Hepatic stellate cell (primary cell): ENCODE data around the gene AKT2.

Experiments used
- DNase-seq: peaks from one replicate; pipeline ENCODE4 v3.0.0; 2011; ENCODE audit warnings: low spot score

Gene AKT2

GRCh38 chr19:40252395-40252794, 32.8 kb downstream of the AKT2 start:
- no peak for DNase-seq

DNA sequence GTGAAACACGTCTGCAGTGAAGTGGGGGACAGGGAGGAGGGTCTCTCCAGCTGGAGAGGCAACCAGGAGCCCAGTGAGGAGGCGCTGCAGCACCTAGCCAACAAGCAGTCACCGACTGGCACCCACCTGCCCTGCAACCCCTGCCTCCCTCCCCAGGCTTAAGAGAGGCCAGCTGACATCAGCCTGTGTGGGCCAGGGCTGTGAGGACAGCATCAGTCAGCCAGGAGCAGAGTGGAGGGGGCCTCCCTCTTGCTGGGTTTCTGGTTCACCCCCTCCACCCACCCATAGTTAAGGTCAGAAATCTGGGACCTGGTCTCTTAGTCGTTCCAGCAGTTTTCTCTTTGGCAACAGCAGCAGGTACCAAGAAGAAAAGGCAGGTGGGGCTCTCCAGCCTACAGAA, 33.2 kb downstream of the AKT2 start:
- no peak for DNase-seq

- DNase-seq = no peak
Measured at GRCh38 chr19:40251244-40251643, 33.9 kb downstream of the AKT2 start.

GRCh38 chr19:40249781-40250180, 35.4 kb downstream of the AKT2 start:
- no peak for DNase-seq

DNA sequence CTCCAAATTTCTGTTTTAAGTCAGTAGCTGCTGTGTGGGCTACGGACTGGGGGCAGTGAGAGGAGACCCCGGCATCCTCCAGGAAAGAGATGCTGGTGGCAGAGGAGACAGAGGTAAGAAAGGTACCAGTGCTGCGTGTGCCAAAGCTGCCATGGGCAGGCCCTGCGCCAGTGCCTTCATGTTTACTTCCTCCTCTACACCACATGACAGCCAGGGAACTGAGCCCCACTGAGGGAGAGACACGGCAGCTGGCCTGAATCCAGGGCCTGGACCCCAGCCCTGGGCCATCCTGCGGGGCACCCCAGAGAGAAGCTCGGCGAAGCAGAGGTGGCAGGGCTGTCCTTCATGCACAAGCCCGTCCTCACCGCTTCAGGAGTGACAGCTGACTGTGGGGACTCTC, 35.9 kb downstream of the AKT2 start:
- DNase-seq = no peak

GRCh38 chr19:40247735-40248262, 37.3 kb downstream of the AKT2 start:
- DNase-seq = no peak

DNA sequence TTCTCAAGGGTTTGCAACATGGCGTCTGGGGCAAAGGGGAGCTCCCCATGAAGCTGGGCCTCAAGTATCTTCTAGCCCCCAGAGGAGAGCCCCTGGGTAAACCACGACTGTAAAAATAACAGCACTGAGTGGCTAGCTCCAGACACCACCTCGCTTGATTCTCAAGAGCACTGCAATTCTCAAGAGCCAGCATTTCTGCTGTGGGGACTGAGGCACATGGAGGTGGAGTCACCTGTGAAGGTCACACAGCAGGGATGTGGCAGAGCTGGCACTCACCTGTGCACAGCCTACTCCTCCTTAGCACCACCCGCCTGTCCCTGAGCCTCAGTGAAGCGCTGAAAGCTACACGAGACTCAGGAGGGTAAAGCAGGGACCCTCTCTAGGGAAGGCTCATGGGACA, 38.0 kb downstream of the AKT2 start:
- DNase-seq = no peak

GRCh38 chr19:40246292-40247073, 38.7 kb downstream of the AKT2 start:
- DNase-seq = no peak

GRCh38 chr19:40245506-40246128, 39.5 kb downstream of the AKT2 start:
- DNase-seq = no peak

GRCh38 chr19:40244579-40245317, 40.4 kb downstream of the AKT2 start:
- DNase-seq = no peak

- no peak for DNase-seq
Measured at GRCh38 chr19:40243181-40243580, 42.0 kb downstream of the AKT2 start.

GRCh38 chr19:40242480-40242879, 42.7 kb downstream of the AKT2 start:
- DNase-seq = no peak

GRCh38 chr19:40241809-40242384, 43.2 kb downstream of the AKT2 start:
- DNase-seq = no peak

- no peak for DNase-seq
Measured at GRCh38 chr19:40241125-40241808, 43.9 kb downstream of the AKT2 start.

GRCh38 chr19:40240332-40240731, 44.8 kb downstream of the AKT2 start:
- DNase-seq = no peak

GRCh38 chr19:40239415-40240226, 45.5 kb downstream of the AKT2 start:
- no peak for DNase-seq

DNA sequence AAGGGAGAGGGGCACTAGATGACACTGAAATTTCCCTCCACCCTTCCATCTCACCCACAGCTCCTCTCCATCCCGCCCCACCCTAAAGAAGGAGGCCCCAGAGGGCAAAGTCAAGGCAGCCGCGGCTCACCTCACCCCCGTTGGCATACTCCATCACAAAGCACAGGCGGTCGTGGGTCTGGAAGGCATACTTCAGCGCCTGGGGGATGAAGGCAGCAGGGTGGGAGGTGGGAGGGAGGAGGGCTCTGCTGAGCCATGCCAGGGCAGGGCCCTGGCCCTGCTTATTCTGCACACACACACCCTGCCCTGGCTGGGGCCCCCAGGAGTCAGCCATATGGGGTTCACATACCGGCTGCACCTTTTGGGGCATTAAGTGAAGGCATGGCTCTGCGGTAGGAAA, 46.4 kb downstream of the AKT2 start:
- no peak for DNase-seq

DNA sequence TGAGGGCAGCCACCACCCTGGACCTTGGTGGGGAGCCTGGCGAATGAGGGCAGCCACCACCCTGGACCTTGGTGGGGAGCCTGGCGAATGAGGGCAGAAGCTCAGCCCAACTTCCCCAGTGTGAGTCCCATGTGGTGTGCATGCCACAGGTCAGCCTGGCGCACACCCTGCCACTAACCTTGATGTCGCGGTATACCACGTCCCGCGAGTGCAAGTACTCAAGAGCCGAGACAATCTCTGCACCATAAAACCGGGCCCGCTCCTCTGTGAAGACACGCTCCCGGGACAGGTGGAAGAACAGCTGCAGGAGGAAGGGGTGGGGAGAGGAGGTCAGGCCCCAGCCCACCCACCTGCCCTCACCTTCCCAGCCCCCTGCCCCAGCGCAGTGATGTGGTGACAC, 47.4 kb downstream of the AKT2 start:
- DNase-seq = no peak

GRCh38 chr19:40236366-40236765, 48.8 kb downstream of the AKT2 start:
- DNase-seq = no peak

GRCh38 chr19:40236026-40236355, 49.2 kb downstream of the AKT2 start:
- no peak for DNase-seq
